NCI-H2196 (cell line): ENCODE results near the gene HSDL1.
A peak's percentile ranks its signal among the peaks of the same experiment; 100 is the strongest.

Experiments
- DNase-seq: peaks from one replicate; lab custom pipeline; 2025; ENCODE audit not compliant: unreplicated experiment; lab: John Stamatoyannopoulos, UW

The HSDL1 gene

GRCh38 chr16:84109598-84110335 lies 35.2 kb downstream of the HSDL1 start:
- DNase-seq: no peak

GRCh38 chr16:84107921-84108320 lies 37.1 kb downstream of the HSDL1 start:
- no peak for DNase-seq

DNA sequence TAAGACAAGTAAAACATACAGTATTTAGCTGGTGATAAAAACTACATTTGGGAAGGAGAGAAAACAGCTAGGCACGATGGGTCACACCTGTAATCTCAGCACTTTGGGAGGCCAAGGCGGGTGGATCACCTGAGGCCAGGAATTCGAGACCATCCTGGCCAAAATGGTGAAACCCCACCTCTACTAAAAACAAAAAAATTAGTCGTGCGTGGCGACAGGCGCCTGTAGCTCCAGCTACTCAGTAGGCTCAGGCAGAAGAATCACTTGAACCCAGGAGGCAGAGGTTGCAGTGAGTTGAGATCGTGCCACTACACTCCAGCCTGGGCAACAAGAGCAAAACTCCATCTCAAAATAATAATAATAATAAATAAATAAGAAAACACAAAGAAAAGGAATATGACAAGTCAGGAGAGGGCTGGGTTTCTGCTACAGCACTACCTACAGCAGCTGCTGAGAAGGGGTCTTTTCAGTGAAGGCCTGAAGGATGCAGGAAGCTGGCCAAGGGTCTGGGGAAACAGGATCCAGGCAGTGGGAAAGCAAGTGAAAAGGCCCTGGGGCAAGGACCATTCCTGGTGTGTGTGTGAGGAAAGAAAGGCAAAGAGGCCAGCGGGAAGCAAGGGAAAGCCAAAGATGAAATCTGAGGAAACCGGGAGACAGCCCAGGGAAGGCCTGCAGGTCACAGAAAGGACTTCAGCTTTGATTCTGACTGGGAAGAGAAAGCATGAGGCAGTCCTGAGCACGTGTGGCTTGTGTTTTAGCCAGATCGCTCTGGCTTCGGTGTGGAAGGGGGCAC lies 38.8 kb downstream of the HSDL1 start:
- DNase-seq: no peak

DNA sequence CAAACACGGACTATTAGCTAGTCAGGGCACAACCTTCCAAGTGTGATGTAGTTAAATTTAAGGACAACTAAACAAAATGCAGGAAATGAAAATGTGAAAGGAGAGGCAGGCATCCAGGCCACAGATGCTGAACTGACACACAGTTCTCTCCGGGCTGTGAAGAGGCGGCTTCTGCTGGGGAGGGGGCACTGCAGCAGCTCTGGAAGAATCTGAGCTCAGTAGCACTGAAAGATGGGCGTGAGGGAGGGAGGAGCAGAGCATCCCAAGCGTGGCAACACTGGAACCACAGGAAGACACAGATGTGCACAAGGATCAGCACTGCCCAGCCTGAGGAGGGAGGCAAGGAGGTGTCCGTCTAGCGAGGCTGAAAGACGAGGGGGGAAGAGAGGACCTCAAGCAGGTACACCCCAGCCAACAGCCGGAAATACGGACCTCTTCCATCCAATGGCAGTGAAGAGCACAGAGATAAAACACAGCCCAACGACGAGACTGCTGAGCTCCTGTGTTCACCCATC lies 39.6 kb downstream of the HSDL1 start:
- no peak for DNase-seq

DNA sequence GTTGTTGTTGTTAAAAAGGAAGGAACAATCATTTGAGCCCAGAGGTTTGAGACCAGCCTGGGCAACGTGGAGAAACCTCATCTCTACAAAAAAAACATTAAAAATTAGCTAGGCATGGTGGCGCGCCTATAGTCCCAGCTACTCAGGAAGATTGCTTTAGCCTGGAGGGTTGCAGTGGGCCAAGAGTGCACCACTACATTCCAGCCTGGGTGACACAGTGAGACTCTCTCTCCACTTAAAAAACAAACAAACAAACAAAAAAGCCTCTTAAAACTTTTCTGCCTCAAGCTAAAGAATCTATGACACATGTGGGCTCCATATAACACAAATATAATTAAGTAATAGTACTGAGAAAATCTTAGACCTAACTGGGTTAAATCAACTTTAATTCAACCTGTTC lies 40.7 kb downstream of the HSDL1 start:
- no peak for DNase-seq

DNA sequence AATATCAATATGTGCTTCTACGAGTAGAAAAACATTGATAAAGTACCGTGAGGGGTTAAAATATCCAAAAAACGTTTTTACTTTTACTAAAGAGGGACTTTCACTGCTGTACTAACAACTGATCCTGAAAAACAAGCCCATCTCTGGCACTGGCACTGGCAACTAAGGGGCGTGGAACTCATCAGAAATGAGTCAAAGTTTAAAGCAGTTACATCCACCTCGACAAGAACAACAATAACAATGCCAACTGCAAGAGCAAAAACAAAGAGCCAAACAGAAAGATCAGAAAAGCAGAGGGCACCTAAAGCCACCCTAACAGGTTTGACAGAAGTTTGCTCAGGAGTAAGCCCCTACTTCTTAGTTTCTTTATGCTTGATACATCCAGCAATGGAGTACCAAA lies 41.3 kb downstream of the HSDL1 start:
- DNase-seq: no peak

DNA sequence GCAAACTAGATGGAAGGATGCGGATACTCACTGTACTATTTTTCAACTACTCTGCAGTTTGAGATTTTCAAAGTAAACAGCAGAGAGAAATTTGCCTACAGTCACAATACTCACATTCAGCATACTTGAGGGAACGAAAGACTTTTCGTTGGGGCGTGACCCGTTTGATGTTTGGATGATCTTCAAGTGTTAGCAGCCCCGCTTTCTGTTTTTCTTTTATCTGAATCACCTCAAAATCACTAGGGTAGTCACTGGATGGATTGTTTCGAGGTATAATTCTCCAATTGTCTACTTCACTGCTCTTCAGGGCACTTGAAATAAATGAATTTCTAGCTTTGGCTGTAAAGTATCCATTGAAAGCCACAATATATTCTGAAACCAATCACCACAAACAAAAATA lies 46.0 kb downstream of the HSDL1 start:
- DNase-seq: no peak

GRCh38 chr16:84096447-84097005 lies 48.5 kb downstream of the HSDL1 start:
- peak; percentile 25 for DNase-seq

DNA sequence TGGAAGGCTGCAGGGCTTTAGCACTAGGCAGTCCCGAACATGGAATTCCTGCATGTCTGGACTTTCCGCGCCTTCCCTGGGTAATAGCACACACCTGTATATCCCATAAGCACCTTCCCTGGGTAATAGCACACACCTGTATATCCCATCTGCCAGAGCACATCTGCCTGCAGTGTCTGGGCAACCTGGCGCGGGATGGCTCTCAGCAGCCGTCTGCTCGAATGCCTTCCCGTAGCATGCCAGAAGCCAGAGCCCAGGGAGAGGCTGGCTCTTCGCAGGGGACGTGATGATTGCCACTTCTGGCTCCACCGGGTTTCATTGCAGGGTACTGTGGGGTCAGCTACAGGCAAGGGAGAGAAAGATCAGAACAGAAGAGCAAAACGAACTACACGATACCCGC lies 49.5 kb downstream of the HSDL1 start:
- DNase-seq: no peak

DNA sequence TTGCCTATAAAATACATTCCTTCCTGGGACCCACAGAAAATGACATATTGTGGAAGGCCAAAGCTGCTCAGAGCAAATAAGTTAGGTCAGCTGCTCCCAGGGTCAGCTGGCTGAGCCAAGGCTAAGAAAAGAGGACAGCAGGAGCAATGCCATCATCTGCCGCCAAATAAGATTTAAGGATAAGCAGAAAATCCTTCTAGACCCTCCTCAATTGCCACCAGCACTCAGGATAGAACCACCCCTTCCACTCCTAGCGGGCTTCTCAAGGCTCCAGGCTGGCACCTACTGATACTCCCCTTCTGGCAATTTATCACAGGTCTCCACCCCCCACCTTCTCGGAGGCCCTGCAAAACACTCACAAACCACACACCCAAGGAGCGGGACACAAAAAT lies 51.1 kb downstream of the HSDL1 start:
- no peak for DNase-seq

DNA sequence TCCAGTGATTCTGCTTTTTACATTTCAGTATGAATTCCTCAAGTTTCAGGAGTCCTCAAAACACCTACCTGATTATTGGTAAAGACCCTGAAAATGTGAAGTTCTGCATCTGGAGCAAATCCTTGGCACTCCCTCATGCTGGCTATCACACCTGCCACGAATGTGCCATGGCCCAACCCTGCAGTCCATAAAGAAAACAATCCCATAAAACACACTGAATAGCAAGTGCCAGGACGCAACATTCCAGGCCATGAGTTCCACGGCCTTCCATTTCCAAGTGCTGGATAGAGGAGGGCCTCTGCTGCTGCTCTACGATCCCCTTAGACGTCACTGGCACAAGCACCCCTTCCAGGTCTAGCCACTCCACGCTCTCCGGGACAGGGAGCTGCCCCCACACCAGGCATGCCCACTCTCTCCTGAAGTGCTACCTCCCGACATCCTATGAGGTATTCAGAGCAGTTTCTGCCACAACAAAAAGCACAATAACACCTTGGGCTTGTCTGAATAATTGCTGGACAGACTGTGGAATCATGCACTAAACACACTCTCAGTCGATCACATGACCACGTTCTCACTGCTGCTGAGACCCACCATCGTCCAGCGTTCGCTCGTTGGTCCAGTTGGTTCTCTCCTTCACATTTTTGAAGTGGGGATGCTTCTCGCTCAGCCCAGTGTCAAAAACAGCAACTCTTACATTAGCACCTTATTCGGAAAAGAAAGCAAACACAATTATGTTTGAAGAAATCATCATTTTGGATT lies 51.7 kb downstream of the HSDL1 start:
- no peak for DNase-seq

GRCh38 chr16:84091460-84091859 lies 53.5 kb downstream of the HSDL1 start:
- DNase-seq: no peak

DNA sequence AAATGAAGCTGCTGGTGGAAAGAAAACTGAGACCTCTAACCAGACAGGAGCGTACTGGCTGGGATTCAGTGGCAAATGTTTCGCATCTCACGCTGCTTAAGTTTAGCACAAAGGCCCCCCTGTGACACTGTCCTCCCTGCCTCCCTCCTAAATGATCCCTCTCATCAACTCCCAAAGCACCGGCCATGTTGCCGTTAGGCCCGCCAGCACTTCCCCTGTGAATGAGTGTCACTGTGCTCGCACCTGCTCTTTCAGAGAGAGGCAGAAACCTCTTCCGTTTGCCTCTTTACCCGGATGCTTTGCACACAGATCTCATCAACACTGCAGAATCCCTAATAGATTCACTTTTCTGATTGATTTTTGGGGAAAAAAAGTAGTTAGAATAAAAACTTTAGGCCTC lies 54.8 kb downstream of the HSDL1 start:
- DNase-seq: no peak

- DNase-seq: no peak
These were observed 56.1 kb downstream of the HSDL1 start for GRCh38 chr16:84088695-84089395.

GRCh38 chr16:84087466-84088151 lies 57.4 kb downstream of the HSDL1 start:
- no peak for DNase-seq

GRCh38 chr16:84087001-84087400 lies 58.0 kb downstream of the HSDL1 start:
- no peak for DNase-seq

GRCh38 chr16:84086341-84086740 lies 58.6 kb downstream of the HSDL1 start:
- DNase-seq: no peak

- no peak for DNase-seq
These were observed 59.2 kb downstream of the HSDL1 start for GRCh38 chr16:84085773-84086172.

GRCh38 chr16:84085271-84085667 lies 59.7 kb downstream of the HSDL1 start:
- DNase-seq: no peak
